Measurements from ENCODE around the gene DNAJC10.

- TF ChIP-seq MXI1 (IDR thresholded peaks at IDR 0.05; ENCODE audit: borderline replicate concordance, low read depth, low read length) (no peak), CTCF (conservative IDR thresholded peaks at IDR 0.05; ENCODE audit: low read depth, low read length) (no peak), MAZ (IDR thresholded peaks at IDR 0.05; ENCODE audit: borderline replicate concordance, low read depth, low read length) (no peak), POLR2A (IDR thresholded peaks at IDR 0.05; ENCODE audit: low read depth, low read length) (no peak)
These were observed 50.6 kb downstream of the DNAJC10 start for GRCh38 chr2:182766626-182767025.
